Measurements from ENCODE around the gene CFHR5.
"Not testable (repeated sequence)": the region's sequence is repeated elsewhere in the genome, so short reads cannot be mapped to it uniquely, and the experiment has no call there.

Gene CFHR5

DNA sequence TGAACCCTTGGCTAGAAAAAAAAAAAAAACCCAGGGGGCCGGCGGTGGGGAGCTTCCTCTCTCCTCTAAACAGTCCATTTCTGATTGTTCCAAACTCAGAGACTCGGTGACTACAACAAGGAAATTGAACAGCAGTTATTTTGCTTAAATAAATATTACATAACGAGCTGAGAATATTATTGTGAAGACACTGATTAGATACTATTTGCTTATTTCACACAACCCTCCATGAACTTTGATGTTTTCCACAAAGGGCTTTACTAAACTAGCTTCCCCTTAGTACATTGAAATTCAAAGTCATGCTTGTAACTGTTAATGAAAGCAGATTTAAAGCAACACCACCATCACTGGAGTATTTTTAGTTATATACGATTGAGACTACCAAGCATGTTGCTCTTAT is at the start of gene CFHR5:
Gene CFHR5, plus strand, starts transcription at position 279 of the 400 bp plus-strand sequence. Its CDS starts 109 bp downstream, at position 388.
- DNase-seq = no peak

DNA sequence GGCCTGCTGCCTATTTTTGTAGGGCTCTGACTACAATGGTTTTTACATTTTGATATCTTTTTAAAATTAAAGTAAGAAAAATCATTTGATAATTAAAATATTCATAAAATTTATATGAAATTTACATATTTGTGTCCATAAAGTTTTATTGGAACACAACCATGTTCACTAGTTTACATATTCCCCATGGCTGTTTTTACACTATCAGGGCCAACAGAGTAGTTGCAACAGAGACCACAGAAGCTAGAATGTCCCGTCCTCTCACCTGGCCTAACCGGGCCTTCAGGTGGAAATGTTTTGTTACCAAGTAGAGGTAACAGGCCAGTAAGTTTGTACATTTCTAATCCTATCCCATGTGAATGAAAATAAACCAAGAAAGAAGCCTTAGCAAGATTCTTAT is 44.5 kb upstream of the CFHR5 start:
- not testable (repeated sequence) for DNase-seq

DNA sequence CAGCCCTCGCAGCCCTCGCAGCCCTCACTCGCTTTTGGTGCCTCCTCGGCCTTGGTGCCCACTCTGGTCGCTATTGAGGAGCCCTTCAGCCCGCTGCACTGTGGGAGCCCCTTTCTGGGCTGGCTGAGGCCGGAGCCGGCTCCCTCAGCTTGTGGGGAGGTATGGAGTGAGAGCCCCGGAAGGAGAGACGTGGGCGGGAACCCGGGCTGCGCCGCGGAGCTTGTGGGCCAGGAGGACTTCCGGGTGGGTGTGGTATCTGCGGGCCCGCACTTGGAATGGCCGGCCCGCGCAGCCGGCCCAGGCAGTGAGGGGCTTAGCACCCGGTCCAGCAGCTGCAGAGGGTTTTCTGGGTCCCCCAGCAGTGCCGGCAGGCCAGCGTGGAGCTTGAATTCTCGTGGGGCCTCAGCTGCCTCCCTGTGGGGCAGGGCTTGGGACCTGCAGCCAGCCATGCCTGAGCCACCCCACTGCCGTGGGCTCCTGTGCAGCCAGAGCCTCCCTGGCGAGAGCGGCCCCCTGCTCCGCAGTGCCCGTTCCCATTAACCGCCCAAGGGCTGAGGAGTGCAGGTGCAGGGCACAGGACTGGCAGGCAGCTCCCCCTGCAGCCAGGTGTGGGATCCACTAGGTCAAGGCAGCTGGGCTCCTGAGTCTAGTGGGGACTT is 43.7 kb upstream of the CFHR5 start:
- no peak for DNase-seq

DNA sequence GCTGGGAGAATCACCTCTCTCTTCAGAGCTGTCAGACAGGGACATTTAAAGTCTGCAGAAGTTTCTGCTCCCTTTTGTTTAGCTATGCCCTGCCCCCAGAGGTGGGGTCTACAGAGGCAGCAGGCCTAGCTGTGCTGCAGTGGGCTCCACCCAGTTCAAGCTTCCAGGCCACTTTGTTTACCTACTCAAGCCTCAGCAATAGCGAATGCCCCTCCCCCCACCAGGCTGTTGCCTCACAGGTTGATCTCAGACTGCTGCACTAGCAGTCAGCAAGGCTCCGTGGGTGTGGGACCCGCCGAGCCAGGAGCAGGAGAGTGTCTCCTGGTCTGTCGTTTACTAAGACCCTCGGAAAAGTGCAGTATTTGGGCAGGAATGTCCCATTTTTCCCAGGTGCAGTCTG is 35.9 kb upstream of the CFHR5 start:
- not testable (repeated sequence) for DNase-seq

DNA sequence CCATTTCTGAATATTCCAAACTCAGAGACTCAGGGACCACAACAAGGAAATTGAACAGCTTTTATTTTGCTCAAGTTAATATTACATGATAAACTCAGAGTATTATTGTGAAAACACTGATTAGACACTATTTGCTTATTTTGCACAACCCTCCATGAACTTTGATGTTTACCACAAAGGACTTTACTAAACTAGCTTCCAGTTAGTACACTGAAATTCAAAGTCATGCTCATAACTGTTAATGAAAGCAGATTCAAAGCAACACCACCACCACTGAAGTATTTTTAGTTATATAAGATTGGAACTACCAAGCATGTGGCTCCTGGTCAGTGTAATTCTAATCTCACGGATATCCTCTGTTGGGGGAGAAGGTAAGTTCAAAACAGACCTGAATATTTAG is 33.8 kb upstream of the CFHR5 start, which contains the start of gene CFHR2:
Gene CFHR2, plus strand, starts transcription at position 171 of the 400 bp plus-strand sequence. Its CDS starts 143 bp downstream, at position 314.
- not testable (repeated sequence) for DNase-seq

DNA sequence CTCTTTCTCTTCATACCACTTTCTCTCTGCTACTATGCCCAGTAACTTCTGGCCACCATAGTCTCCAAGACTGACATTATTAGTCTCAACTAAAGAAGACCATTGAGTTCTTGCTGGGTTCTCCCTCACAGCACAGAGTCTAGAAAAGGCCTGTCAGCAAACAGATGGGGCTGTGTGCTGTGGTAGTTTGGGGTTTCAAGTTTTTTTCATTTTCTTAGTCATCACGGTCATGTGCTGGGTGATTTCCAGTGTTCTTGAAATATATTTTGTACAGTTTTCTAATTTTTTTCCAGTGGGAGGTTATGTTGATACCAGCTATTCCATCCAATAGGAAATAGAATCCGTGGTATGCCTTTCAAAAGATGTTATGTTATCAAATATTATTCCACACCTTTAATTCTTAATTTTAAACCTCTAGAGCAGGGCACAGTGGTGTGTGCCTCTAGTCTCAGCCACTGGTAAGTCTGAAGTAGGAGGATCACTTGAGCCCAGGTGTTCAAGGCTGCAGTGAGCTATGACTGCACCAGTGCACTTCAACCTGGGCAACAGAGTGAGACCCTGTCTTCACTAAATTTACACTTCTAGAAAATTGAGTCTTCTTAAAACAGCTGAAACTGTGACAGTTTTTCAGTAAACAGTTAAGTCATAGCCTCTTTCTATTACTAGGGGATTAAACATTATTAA is 25.5 kb upstream of the CFHR5 start:
- DNase-seq = no peak

DNA sequence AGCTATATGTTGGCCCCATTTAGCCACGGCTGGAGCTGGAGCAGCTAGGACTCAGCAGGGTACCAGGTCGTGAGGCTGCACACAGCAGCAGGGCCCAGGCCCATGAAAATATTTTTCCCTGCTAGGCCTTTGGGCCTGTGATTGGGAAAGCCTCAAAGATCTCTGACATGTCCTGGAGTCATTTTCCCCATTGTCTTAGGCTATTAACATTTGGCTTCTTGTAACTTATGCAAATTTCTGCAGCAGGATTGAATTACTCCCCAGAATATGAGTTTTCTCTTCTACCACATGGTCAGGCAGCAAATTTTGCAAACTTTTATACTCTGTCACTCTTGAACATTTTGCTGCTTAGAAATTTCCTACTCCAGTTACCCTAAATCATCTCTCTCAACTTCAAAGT is 22.6 kb upstream of the CFHR5 start:
- DNase-seq = no peak

DNA sequence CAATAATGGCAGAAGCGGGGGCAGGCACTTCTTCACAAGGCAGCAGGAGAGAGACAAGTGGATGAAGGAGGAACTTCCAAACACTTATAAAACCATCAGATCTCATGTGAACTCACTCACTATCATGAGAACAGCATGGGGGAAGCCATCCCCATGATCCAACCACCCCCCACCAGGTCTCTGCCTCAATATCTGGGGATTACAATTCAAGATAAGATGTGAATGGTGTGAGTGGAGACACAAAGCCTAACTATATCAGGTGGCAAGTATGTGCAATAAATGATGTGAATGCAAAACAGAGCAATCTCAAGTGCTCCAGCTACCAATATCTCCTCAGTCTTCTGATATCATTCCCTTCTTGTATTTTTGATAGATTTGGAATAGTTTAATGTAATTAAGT is 21.4 kb upstream of the CFHR5 start:
- DNase-seq = no peak

DNA sequence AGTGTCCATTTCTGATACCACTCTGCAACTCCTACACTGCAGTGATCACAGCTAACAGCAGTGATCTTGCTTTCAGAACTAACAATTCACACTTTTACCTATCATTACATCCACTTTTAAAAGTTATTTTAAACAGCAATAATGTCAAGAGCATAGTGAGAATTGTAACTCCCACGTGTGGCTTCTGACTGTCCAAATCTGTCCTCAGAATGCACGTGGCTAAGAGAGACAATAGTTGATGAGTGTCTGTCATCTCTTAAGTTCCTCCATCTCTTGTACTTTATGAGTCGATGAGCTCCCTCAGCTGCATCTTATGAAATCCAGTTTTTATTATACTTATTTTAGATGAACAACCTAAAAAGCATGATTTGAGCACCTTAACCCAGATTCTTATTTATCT is 16.5 kb upstream of the CFHR5 start:
- DNase-seq = no peak

DNA sequence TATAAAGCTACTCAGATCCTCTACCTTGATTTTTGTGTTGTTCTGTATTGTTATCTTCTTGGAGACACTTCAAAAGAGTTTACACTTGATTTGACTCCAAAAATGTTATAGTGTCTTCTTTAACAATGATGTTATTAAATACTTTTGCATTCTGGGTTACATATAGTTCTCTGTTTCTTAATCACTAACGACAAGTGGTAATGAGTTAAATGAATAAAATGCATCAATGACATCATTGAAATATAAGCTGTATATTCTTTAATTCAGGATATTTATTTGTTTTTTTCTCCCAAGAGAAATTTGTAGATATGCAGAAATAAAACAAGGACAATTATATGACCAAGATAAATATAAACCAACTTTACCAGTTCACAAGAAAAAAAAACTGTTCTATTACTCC is 7.2 kb upstream of the CFHR5 start:
- no peak for DNase-seq

DNA sequence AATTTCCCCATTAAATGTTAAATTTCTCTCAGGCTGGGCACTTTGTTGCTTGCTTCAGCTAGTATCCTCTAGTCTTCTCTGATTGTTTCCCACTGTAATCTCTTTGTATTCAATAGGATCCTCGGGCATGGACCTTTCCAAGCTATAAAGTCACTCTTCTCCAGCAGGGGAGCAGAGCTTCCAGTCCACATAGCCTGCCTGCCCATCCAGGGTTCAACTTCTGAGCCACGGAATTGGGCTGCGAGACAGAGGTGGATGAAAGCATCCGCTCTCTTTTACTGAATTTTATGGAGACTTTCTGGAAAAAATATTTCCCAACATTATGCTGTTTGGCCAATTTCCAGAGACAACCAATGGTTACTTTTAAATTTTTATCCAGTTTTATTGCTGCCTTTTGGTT is 1.1 kb upstream of the CFHR5 start:
- no peak for DNase-seq

DNA sequence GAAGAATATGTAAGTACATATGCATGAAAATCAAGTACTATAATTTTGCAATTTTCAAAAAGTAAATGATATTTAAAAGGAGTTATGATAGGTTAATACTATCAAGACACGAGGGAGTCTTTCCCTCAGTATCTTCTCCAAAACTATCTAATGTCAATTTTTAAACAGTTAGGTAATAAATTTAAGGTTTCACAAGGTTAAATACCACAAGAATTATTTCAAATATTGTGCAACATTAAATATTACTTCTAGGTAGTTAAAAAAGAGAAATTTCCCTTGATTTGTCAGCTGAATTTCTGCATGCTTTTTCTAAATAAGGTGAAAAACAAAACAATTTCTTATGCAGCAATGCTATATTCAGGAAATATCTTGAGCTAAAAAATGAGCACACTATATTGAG is 3.5 kb downstream of the CFHR5 start:
- no peak for DNase-seq

DNA sequence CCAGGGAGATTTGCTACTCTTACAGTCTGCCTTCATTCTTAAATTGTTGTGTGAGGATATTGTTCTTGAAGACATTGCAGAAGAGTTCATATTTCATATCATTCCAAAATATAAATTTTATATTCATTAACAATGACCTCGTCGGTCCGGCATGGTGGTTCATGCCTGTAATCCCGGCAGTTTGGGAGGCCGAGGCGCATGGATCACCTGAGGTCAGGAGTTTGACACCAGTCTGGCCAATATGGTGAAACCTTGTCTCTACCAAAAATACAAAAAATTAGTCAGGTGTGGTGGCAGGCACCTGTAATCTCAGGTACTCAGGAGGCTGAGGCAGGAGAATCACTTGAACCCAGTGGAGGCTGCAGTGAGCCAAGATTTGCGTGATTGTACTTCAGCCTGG is 4.9 kb downstream of the CFHR5 start:
- DNase-seq = not testable (repeated sequence)

DNA sequence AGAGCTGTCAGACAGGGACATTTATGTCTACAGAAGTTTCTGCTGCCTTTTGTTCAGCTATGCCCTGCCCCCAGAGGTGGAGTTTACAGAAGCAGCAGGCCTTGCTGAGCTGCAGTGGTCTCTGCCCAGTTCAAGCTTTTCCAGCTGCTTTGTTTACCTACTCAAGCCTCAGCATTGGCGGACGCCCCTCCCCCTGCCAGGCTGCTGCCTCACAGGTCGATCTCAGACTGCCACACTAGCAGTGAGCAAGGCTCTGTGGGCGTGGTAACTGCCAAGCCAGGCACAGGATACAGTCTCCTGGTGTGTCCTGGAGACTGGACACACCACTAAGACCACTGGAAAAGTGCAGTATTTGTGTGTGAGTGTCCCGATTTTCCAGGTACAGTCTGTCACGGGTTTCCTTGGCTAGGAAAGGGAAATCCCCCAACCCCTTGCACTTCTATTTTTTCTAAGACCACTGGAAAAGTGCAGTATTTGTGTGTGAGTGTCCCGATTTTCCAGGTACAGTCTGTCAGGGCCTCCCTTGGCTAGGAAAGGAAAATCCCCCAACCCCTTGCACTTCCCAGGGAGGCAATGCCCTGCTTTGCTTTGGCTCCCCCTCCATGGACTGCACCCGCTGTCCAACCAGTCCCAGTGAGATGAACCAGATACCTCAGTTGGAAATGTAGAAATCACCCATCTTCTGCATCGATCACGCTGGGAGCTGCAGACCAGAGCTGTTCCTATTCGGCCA is 14.7 kb downstream of the CFHR5 start:
- DNase-seq = peak; percentile 55

DNA sequence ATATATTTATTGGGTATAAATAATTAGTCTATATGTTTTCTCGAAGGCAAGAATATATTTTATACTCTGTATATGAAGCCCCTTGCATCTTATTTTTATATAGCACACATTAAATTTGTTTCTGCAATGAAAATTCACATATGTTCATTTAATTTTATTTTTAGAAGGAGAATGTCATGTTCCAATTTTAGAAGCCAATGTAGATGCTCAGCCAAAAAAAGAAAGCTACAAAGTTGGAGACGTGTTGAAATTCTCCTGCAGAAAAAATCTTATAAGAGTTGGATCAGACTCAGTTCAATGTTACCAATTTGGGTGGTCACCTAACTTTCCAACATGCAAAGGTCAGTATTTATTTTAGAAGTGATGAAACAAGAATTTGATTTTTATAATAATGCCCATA is 16.6 kb downstream of the CFHR5 start:
- no peak for DNase-seq

DNA sequence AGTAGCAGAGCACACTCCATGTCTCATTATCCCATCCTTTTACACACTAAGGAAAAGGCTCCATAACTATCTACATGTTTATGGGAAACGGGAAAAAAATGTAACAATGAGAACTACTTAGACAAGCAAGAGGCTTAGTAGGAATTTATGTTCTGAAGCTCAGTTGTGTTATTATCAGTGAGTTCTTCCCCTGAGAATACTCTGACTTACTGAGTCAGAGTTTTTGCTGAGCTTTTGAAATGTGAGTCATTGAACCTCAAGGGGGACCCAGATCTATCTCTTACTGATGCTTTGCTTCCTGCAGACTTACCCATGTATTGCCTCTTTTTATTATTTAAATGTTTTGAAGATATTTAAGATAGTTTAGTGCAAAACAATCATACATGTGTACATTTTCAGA is 20.1 kb downstream of the CFHR5 start:
- no peak for DNase-seq

DNA sequence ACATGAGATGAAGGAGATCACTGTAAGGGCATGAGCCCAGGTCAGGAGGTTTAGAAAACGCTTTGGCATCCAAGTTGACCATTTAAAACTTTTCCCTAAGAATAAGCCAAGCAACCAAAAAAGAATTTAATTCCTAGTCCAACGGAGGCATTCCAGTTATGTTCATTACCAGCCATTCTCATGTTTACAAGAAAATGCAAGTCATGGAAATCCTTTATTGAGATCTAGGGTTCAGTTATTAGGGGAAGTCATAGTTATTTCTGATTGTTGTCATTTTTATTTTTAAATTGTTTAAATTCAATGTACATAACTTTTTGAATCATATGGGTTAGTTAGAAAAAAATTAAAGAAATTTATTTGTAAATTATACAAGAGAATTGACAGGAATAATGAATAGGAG is 24.5 kb downstream of the CFHR5 start:
- DNase-seq = no peak

DNA sequence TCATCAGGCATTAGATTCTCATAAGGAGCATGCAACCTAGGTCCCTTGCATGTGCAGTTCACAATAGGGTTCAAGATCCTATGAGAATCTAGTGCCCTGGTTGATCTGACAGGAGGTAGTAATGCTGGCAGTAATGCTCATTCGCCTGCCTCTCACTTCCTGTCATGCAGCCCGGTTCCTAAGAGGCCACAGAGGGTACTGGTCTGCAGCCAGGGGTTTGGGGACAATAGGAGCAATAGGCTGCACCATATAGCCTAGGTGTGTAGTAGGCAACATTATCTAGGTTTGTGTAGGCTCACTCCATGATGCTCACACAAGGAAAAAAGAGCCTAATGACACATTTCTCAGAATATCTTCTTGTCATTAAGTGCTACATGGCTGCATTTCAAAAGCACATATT is 25.8 kb downstream of the CFHR5 start:
- DNase-seq = no peak

DNA sequence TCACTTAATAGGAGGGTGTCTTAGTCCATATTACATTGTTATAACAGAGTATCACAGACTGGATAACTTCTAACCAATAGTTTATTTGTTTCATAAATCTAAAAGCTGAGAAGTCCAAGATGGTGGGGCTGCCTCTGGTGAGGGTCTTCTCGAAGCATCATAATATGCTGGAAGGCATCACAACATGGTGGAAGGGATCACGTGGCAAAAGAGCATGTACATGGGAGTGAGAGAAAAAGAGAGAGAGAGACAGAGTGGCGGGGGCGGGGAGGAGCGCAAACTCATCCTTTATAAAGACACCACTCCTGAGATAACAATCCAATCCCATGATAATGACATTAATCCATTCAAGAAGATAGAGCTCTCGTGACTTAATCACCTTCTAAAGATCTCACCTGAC is 31.5 kb downstream of the CFHR5 start:
- no peak for DNase-seq

DNA sequence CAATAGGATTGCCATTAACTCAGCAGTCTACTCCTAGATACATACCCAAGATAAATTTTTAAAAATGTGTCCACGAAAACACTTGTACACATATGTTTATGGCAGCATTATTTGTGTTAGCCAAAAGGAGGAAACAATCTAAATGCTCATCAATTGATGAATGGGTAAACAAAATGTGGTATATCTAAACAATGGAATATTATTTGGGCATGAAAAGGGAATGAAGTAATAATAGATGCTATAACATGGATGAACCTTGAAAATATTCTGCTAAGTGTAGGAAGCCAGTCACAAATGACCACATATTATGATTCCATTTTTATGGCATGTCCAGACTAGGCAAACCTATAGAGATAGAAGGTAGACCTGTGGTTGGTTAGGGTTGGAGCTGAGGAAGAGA is 34.3 kb downstream of the CFHR5 start:
- no peak for DNase-seq

DNA sequence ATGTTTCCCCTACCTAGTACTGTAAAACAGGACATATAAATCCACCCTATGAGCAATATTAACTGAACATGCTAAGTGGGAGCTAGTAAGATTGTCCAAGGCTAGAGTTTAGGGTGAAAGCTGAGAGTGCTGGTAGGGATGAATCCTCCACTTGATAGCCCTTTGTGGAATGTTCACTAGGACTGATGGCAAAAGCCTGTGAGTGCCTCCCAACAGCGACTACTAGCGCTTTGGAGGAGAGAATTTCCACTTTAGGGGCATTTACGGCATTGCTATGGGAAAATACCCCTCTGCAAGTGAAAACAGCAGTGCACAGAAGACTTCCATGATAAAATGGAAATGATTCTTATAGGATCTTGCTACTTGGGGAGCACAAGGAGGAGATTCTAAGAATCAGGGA is 35.9 kb downstream of the CFHR5 start:
- DNase-seq = no peak

DNA sequence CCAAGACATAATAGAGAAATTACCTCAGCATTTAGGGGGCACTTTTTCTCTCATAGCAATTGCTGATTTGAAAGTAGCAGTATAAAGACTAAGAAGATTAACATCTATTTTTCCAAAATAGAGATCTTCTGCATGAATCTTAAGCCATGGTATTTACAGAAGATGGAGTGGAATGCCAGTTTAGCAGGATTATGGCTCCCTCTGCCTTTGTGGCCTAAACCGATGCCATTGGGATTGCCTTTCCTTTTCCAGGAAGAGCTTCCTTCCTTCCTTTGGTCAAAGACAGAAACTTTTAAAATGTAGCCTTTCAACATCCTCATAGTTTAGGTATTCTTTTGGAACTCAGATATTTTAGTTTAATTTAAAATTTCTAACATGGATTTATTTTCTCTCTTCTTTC is 39.4 kb downstream of the CFHR5 start:
- DNase-seq = no peak

DNA sequence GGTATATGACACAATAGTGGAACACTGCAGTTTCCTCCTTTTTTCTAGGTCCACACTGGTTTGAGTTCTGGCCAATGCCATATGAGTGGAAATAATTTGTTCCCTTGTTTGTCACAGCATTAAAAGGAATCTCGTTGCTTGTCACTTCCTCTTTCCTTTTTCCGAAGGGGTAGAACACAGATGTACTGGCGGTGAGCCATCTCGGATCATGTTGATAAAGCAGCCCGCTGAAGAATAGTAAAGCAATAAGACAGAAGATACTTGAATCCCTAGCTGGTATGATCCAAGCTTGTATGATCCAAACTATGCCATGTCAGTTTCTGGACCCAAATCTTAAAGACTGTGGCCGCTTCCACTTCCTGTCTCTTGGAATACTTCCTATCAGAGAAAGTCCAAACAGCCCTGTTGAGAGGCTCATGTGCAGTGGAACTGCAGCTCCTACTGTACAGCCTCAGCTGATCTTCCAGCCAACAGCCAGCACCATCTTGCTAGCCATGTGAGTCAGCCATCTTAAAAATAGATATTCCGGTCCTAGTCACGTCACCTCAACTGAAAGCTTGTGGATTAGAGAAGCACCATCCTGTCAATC is 40.3 kb downstream of the CFHR5 start:
- DNase-seq = peak; percentile 20

DNA sequence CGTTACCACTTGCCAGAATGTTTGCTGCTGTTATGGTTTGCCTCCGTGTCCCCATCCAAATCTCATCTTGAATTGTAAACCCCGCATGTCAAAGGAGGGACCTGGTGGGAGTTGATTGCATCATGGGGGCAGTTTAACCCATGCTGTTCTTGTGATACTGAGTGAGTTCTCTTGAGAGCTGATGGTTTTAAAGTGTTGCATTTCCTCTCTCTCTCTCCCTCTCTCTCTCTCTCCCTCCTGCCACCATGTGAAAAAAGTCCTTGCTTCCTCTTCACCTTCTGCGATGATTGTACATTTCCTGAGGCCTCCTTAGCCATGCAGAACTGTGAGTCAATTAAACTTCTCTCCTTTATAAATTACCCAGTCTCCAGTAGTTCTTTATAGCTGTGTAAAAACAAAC is 44.4 kb downstream of the CFHR5 start:
- no peak for DNase-seq

Measured in NCI-H2171 treated with DMSO at 0.1 percent for 48 hours (cell line).